ENCODE data around the gene HECTD4.
"Not testable (repeated sequence)": the region's sequence is repeated elsewhere in the genome, so short reads cannot be mapped to it uniquely, and the experiment has no call there.

Gene HECTD4

DNA sequence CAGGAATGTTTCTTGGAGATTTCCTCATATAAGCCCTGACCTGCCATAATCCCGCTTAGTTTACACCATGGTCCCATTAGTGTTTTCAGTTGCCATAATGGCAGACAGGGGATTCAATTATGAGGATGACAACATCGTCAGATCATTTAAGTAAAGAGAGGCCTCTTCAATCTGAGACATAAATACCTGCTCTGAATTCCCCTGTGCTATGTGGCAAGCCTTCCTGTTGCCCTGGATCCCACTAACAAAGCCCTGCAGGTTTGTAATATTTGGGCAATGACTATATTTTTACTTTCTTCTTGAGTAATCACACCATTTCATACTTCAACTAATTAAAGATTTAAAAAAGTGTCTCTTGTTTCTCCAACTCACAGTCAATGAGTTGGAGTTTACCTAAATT lies 147.9 kb downstream of the HECTD4 start:
- TF ChIP-seq CTCF (conservative IDR thresholded peaks at IDR 0.05) (no peak), ZFX (IDR thresholded peaks at IDR 0.05) (no peak)
- no peak overlapping the region for H3K27ac ChIP-seq

DNA sequence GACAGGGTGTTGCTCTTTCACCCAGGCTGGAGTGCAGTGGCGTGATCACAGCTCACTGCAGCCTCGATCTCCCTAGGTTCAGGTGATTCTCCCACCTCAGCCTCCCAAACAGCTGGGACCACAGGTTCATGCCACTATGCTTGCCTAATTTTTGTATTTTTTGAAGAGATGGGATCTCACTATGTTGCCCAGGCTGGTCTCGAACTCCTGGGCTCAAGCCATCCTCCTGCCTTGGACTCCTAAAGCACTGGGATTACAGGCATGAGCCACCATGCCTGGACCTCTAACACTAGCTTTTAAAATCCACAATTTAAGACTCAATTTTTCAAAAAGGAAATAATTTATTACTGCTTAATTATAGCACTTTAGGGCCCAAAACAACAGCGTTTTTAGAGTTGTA lies 149.0 kb downstream of the HECTD4 start:
- TF ChIP-seq ZFX (IDR thresholded peaks at IDR 0.05) (no peak), CTCF (conservative IDR thresholded peaks at IDR 0.05) (no peak)

GRCh38 chr12:112230136-112230535 lies 152.1 kb downstream of the HECTD4 start:
- H3K27ac ChIP-seq = no peak overlapping the region
- TF ChIP-seq CTCF (conservative IDR thresholded peaks at IDR 0.05) (no peak), ZFX (IDR thresholded peaks at IDR 0.05) (no peak)

More for the DNA sequence above, 149.0 kb downstream of the HECTD4 start:
- no peak overlapping the region for H3K27ac ChIP-seq

- no peak for TF ChIP-seq ZFX (IDR thresholded peaks at IDR 0.05)
- no peak for TF ChIP-seq CTCF (conservative IDR thresholded peaks at IDR 0.05)
Measured at GRCh38 chr12:112226768-112227167, 155.5 kb downstream of the HECTD4 start.

GRCh38 chr12:112220628-112221027 lies 161.6 kb downstream of the HECTD4 start:
- H3K27ac ChIP-seq = not testable (repeated sequence)

More at GRCh38 chr12:112226768-112227167, 155.5 kb downstream of the HECTD4 start:
- H3K27ac ChIP-seq = no peak overlapping the region

DNA sequence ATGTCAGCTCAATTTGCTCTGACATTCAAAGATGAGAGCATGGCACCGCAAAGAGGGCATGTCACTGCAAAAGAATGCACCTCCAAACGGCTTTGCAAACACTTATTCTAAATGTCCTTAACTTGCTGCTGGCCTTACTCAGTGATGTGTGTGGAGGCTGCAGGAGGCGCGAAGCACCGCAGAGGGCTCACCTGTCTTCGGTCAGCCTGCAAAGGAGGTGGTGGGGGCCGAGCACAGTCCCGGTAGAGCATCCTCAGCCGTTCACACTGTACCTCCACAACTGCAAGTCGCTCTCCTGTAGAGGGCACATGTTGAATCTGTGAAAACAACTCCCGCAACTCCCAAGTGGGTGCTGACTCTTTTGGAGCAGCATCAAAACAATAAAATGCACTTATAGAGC lies 163.0 kb downstream of the HECTD4 start:
- no peak overlapping the region for H3K27ac ChIP-seq
- no peak for TF ChIP-seq ZFX (IDR thresholded peaks at IDR 0.05)
- TF ChIP-seq CTCF (conservative IDR thresholded peaks at IDR 0.05) = no peak

GRCh38 chr12:112218150-112218549 lies 164.1 kb downstream of the HECTD4 start:
- no peak overlapping the region for H3K27ac ChIP-seq
- TF ChIP-seq CTCF (conservative IDR thresholded peaks at IDR 0.05) (no peak), ZFX (IDR thresholded peaks at IDR 0.05) (no peak)

- H3K27ac ChIP-seq = no peak overlapping the region
- TF ChIP-seq CTCF (conservative IDR thresholded peaks at IDR 0.05) = no peak
- no peak for TF ChIP-seq ZFX (IDR thresholded peaks at IDR 0.05)
Measured at GRCh38 chr12:112217647-112218046, 164.6 kb downstream of the HECTD4 start.
